H9 (cell line): Measurements from ENCODE around the gene SLC12A6. TPM values are rescaled to one million over a fixed set of nuclear protein-coding genes. Genes with fewer than 3 reads are reported as not detected.

ENCODE experiments used
- DNase-seq: peaks from one replicate; pipeline ENCODE4 v3.0.0-alpha.2; 2017
- H2AFZ ChIP-seq: one replicate; pipeline ENCODE4 v1.6.1; 2013; ENCODE audit warnings: mild to moderate bottlenecking, low read length, control low read depth, moderate library complexity
- H2AK5ac ChIP-seq: 2 replicates; pipeline ENCODE4 v1.6.1; 2013; ENCODE audit warnings: low read length, control low read depth, mixed read lengths; ENCODE audit not compliant: insufficient read length
- H2BK120ac ChIP-seq: one replicate; pipeline ENCODE4 v1.6.1; 2013; ENCODE audit warnings: low read depth, mild to moderate bottlenecking, low read length, control low read depth, inconsistent platforms; ENCODE audit not compliant: poor library complexity, severe bottlenecking
- H2BK12ac ChIP-seq: 2 replicates; pipeline ENCODE4 v1.6.1; 2013; ENCODE audit warnings: low read length, control low read depth, mixed read lengths, low read depth; ENCODE audit not compliant: insufficient read length
- H2BK15ac ChIP-seq: 2 replicates; pipeline ENCODE4 v1.6.1; 2013; ENCODE audit warnings: low read depth, low read length, control low read depth
- H2BK20ac ChIP-seq: one replicate; pipeline ENCODE4 v1.6.1; 2013; ENCODE audit warnings: low read depth, mild to moderate bottlenecking, low read length, control low read depth, inconsistent platforms; ENCODE audit not compliant: poor library complexity, severe bottlenecking
- H2BK5ac ChIP-seq: 2 replicates; pipeline ENCODE4 v1.6.1; 2013; ENCODE audit warnings: low read length, control low read depth, mixed read lengths; ENCODE audit not compliant: insufficient read length
- H3K14ac ChIP-seq: 2 replicates; pipeline ENCODE4 v1.6.1; 2013; ENCODE audit warnings: low read length, control low read depth; ENCODE audit not compliant: insufficient read depth
- H3K18ac ChIP-seq: 2 replicates; pipeline ENCODE4 v1.6.1; 2013; ENCODE audit warnings: low read depth, mild to moderate bottlenecking, mixed read lengths, low read length, control low read depth; ENCODE audit not compliant: insufficient read length
- H3K23ac ChIP-seq: 2 replicates; pipeline ENCODE4 v1.6.1; 2013; ENCODE audit warnings: low read length, control low read depth, mixed read lengths, low read depth; ENCODE audit not compliant: insufficient read length
- H3K23me2 ChIP-seq: 2 replicates; pipeline ENCODE4 v1.6.1; 2013; ENCODE audit warnings: low read depth, mild to moderate bottlenecking, mixed read lengths, low read length, control low read depth; ENCODE audit not compliant: insufficient read length, poor library complexity, severe bottlenecking
- H3K27ac ChIP-seq: 2 replicates; pipeline ENCODE4 v1.5.1; 2013; ENCODE audit warnings: low read length, control low read depth, mixed read lengths, low read depth; ENCODE audit not compliant: insufficient read length
- H3K27me3 ChIP-seq: 2 replicates; pipeline ENCODE4 v1.6.1; 2013; ENCODE audit warnings: low read length, control low read depth, inconsistent platforms; ENCODE audit not compliant: insufficient read depth
- H3K4ac ChIP-seq: 2 replicates; pipeline ENCODE4 v1.6.1; 2013; ENCODE audit warnings: low read depth, mild to moderate bottlenecking, control low read depth, inconsistent platforms, low read length, moderate library complexity
- H3K4me1 ChIP-seq: 2 replicates; pipeline ENCODE4 v1.6.1; 2013; ENCODE audit warnings: low read length, control low read depth, inconsistent platforms; ENCODE audit not compliant: insufficient read depth
- H3K4me2 ChIP-seq: 2 replicates; pipeline ENCODE4 v1.6.1; 2013; ENCODE audit warnings: low read length, control low read depth, mixed read lengths; ENCODE audit not compliant: insufficient read length, insufficient read depth
- H3K56ac ChIP-seq: 2 replicates; pipeline ENCODE4 v1.6.1; 2013; ENCODE audit warnings: low read depth, mild to moderate bottlenecking, mixed read lengths, low read length, control low read depth; ENCODE audit not compliant: insufficient read length
- H3K79me1 ChIP-seq: 2 replicates; pipeline ENCODE4 v1.6.1; 2013; ENCODE audit warnings: low read depth, mild to moderate bottlenecking, moderate library complexity, low read length, control low read depth, inconsistent platforms; ENCODE audit not compliant: insufficient read depth, poor library complexity, severe bottlenecking
- H3K79me2 ChIP-seq: 2 replicates; pipeline ENCODE4 v1.6.1; 2013; ENCODE audit warnings: low read length, control low read depth, inconsistent platforms; ENCODE audit not compliant: insufficient read depth
- H3K9ac ChIP-seq: 2 replicates; pipeline ENCODE4 v1.6.1; 2013; ENCODE audit warnings: low read length, control low read depth, mixed read lengths; ENCODE audit not compliant: insufficient read length; ENCODE audit errors: extremely low read depth
- H3K9me3 ChIP-seq: one replicate; pipeline ENCODE4 v1.6.1; 2013; ENCODE audit warnings: low read depth, low read length, inconsistent platforms; ENCODE audit not compliant: control insufficient read depth
- H3T11ph ChIP-seq: one replicate; pipeline ENCODE4 v1.6.1; 2013; ENCODE audit warnings: mild to moderate bottlenecking, low read length, control low read depth, inconsistent platforms
- H4K20me1 ChIP-seq: one replicate; pipeline ENCODE4 v1.6.1; 2013; ENCODE audit not compliant: control insufficient read depth, insufficient read length, insufficient read depth
- H4K5ac ChIP-seq: 2 replicates; pipeline ENCODE4 v1.6.1; 2013; ENCODE audit warnings: low read depth, mild to moderate bottlenecking, mixed read lengths, low read length, control low read depth; ENCODE audit not compliant: insufficient read length
- H4K8ac ChIP-seq: replicated peaks from 2 replicates; pipeline ENCODE4 v1.6.1; 2013; ENCODE audit warnings: low read length, control low read depth, mixed read lengths, low read depth; ENCODE audit not compliant: insufficient read length
- H4K91ac ChIP-seq: 2 replicates; pipeline ENCODE4 v1.6.1; 2013; ENCODE audit warnings: low read depth, mild to moderate bottlenecking, moderate library complexity, mixed read lengths, low read length, control low read depth; ENCODE audit not compliant: insufficient read length
- H3K27ac Mint-ChIP-seq, 3 experiments: 2 replicates in 2 of 3; 3 replicates in 1 of 3; pipeline ENCODE4 v1.8.0; 2020 to 2021; ENCODE audit warnings: mixed read lengths in 3 of 3, mild to moderate bottlenecking in 1 of 3, moderate library complexity in 1 of 3
- H3K27me3 Mint-ChIP-seq: 2 replicates; pipeline ENCODE4 v1.8.0; 2021; ENCODE audit warnings: low read depth, mild to moderate bottlenecking, moderate library complexity, mixed read lengths
- H3K36me3 Mint-ChIP-seq, 3 experiments: 2 replicates in 2 of 3; 3 replicates in 1 of 3; pipeline ENCODE4 v1.8.0; 2020 to 2021; ENCODE audit warnings: low read depth in 3 of 3, mixed read lengths in 3 of 3; ENCODE audit not compliant: insufficient read depth in 1 of 3
- H3K4me1 Mint-ChIP-seq, 2 experiments: 2 replicates each; pipeline ENCODE4 v1.8.0; 2020; ENCODE audit warnings: mixed read lengths in 2 of 2
- H3K4me3 Mint-ChIP-seq, 2 experiments: 2 replicates in 1 of 2; 3 replicates in 1 of 2; pipeline ENCODE4 v1.8.0; 2020 to 2021; ENCODE audit warnings: mild to moderate bottlenecking in 2 of 2, mixed read lengths in 2 of 2, moderate library complexity in 1 of 2
- H3K9me3 Mint-ChIP-seq, 2 experiments: 2 replicates in 1 of 2; 3 replicates in 1 of 2; pipeline ENCODE4 v1.8.0; 2020; ENCODE audit warnings: mild to moderate bottlenecking in 2 of 2, mixed read lengths in 2 of 2, moderate library complexity in 1 of 2
- CTCF ChIP-seq: fragments of 200-600 bp; sonication (generic); conservative IDR thresholded peaks from 3 replicates; pipeline ENCODE4 v1.8.0; 2021; ENCODE audit warnings: antibody characterized with exemption, mild to moderate bottlenecking
- WGBS: extraction: QIAGEN DNeasy Blood & Tissue Kit; methylation state at CpG from one replicate; pipeline ENCODE4 v1.1.7; 2013; ENCODE audit warnings: missing lambda C conversion rate, low lambda C conversion rate, mixed read lengths; ENCODE audit not compliant: insufficient read length; ENCODE audit errors: extremely low coverage; 5-methylcytosine and 5-hydroxymethylcytosine counted together
- total RNA-seq: library from RNA; stranded (reverse); gene quantifications from 2 replicates; pipeline ENCODE4 v1.2.1, GENCODE V29; 2021

SLC12A6 gene
- total RNA-seq, 1 experiment from 2014 or later = 11.1 TPM

GRCh38 chr15:34358367-34358766 lies 20.8 kb upstream of the SLC12A6 start:
- Histone ChIP-seq H2BK120ac (no peak overlapping the region), H3K23ac (no peak overlapping the region), H2BK12ac (no peak overlapping the region), H3K27me3 (no peaks in the 10 kb centered on the region), H3K9me3 (no peaks in the 10 kb centered on the region), H3K4me1 (no peaks in the 10 kb centered on the region; the same call in 1 of the 2 replicates), H3K56ac (no peak overlapping the region), H4K8ac (no peak overlapping the region), H3K23me2 (no peaks in the 10 kb centered on the region), H2AK5ac (no peak overlapping the region), H4K20me1 (no peaks in the 10 kb centered on the region), H2BK5ac (no peak overlapping the region), H3K14ac (no peak overlapping the region), H2BK20ac (no peak overlapping the region), H3K9ac (no peak overlapping the region), H3K4me2 (no peak overlapping the region), H3K4ac (no peak overlapping the region), H4K5ac (no peak overlapping the region), H3K18ac (no peak overlapping the region), H4K91ac (no peak overlapping the region), H3T11ph (no peak overlapping the region), H2BK15ac (no peak overlapping the region), H3K79me2 (no peaks in the 10 kb centered on the region), H2AFZ (no peak overlapping the region), H3K27ac (no peak overlapping the region), H3K79me1 (no peaks in the 10 kb centered on the region)
- Mint-ChIP-seq H3K4me1 (peaks cover 15 to 19% of the 10 kb centered on the region in 2 experiments), H3K9me3 (no peaks in the 10 kb centered on the region), H3K36me3 (peaks cover 31 to 84% (median 69%) of the 10 kb centered on the region in 3 experiments; a peak in 6 of 7 replicates), H3K27me3 (no peaks in the 10 kb centered on the region; the same call in 1 of the 2 replicates), H3K4me3 (no peak overlapping the region), H3K27ac (peak overlapping the region in 1 of 3 experiments; percentile 63; a peak in 1 of 7 replicates)
- no peak for DNase-seq
- TF ChIP-seq CTCF = peak; percentile 59
- WGBS = no CpG with 5 or more reads among the region's 3 CpGs
